GM18867 (cell line): ENCODE measurements around the gene TRAIP.
A peak's percentile ranks its signal among the peaks of the same experiment; 100 is the strongest.
"Not testable (repeated sequence)": the region's sequence is repeated elsewhere in the genome, so short reads cannot be mapped to it uniquely, and the experiment has no call there.

Experiments
- ATAC-seq: cut with Tn5 transposase; IDR thresholded peaks from one replicate; pipeline ENCODE4 v1.9.1; 2021; ENCODE audit warnings: mild to moderate bottlenecking, moderate library complexity; ENCODE audit not compliant: unreplicated experiment

The TRAIP gene, protein sequence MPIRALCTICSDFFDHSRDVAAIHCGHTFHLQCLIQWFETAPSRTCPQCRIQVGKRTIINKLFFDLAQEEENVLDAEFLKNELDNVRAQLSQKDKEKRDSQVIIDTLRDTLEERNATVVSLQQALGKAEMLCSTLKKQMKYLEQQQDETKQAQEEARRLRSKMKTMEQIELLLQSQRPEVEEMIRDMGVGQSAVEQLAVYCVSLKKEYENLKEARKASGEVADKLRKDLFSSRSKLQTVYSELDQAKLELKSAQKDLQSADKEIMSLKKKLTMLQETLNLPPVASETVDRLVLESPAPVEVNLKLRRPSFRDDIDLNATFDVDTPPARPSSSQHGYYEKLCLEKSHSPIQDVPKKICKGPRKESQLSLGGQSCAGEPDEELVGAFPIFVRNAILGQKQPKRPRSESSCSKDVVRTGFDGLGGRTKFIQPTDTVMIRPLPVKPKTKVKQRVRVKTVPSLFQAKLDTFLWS

DNA sequence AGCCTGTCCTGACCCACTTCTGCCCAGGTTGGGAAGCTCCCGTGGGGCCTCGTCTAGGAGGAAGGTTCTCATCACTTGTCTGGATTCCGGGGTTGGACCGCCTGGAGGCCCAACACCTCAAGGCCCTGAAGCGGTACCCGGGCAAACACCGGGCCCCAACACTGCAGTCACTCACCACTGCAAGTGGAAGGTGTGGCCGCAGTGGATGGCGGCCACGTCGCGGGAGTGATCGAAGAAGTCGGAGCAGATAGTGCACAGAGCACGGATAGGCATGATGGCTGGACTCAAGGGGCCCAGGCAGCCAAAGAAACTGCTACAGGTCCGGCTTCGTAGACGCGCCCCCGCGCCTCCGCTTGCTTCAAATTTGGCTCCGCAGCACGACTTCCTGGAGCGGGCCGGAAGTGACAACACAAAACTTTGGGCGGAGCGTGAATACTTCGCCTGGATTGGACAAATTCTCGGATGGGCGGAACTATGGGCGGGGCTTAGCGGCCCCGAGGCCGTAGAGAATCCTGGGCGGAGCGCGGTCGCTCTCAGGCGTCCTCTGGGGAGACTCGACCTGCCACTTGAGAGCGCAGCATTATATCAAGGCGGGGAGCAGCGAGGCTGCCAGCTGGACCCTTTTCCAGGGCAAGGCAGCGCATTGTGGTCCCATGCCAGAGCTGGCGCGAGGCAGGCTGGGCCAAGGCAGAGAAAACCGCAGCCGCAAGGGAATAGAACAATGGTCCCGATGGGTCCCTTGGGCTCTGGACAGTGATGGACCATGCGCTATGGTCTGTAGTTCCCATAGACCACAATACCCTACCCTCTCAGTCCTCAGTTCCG lies at the start of gene TRAIP:
TRAIP (minus strand) TSS at position 384 of the 825 bp plus-strand sequence; CDS start at position 273, 111 bp downstream.
- ATAC-seq, result peak; percentile 92

DNA sequence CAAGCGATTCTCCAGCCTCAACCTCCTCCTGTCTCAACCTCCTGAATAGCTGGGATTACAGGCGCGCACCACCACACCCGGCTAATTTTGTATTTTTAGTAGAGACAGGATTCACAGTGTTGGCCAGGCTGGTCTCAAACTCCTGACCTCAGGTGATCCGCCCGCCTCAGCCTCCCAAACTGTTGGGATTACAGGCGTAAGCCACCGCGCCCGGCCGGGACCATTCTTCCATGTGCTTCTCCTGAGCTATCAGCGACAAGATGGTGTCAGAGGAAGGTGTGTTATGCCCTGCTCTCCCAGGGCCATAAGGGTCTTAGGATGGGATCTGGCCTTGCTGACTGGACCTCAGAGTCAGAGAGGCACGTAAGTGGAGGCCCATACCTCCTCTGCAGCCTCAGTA lies 48.1 kb upstream of the TRAIP start:
- not testable (repeated sequence) for ATAC-seq

DNA sequence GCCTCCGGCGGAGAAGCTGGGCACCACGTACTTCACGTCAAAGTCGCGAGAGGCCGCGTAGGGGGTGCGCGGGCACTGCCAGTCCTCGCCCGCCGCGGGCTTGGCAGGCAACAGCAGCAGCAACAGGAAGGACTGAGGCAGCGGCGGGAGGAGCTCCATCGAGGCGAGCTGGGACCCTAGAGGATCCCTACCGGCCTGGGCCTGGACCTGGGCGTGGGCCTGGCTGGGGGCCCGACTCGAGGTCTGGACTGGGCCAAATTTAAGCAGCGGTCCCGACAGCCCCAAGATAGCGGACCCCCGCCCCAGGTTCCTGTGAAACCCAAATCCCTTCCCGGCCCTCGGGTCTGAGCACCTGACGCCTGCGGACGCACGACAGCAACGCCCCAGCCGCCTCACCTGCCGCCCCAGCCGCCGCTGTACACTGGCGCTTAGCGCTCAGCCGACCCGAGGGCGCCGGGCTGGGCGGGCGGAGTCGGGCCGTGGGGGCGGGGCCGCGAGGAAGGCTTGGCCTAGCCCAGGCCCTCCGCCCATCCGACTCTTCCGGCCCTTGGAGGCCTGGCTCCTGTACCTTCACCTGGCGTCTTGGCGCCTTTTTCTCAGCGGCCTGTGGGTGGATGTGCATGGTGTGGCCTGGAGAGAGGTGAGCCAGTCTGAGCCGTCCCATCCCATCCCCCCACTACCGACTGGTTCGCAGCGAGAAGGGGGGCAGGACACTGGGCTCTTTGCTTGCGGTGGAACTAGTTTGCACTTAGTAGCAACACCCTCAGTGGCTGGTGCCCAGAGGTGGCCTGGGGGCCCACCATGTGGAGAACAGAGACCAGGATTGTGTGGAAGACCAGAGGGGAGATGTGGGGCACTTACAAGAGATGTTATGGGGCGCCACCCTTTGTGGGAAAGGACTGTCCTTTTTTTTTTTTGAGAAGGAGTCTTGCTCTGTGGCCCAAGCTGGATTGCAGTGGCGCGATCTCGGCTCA lies 47.4 kb upstream of the TRAIP start, which contains the start of gene MST1R:
MST1R (minus strand) TSS at position 423 of the 974 bp plus-strand sequence; CDS start at position 159, 264 bp downstream.
- ATAC-seq, result peak; percentile 85

DNA sequence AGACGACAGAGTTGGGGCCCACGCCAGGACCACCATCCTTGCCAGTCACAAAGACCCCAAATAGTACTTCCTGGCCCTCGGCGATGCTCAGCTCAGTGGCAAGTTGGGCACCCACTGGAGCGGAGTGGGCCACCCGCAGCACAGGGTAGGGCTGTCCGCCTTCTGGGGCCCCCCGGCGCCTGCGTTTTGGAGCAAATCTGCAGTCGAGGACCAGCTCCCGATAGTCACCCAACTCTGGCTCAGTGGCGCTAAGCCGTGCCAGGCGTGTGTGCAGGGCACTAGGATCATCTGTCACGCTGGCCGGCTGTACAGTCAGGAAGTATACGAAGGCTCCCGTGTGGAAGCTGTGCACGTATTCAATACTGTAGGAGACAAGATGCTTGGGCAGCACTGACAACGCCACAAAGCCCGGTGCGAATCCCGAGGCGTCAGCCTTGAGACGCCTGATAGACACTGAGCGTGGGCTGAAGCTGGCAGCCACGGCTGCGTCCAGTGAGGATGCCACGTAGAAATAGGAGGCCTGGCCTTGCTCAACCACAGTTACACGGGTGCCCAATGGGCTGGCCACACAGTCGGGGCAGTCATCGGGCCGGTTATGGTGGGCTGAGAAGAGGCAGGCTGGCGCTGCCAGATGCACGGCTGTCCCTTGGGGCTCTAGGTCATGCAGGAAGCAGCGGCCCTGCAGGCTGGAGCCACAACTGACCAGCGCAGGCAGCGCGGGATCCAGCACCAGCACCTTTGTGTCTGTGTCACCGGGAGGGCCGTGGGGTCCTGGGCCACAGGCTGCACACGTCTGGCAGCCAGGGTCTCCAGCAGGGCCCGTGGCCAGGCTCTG lies 46.4 kb upstream of the TRAIP start:
- ATAC-seq, result no peak

DNA sequence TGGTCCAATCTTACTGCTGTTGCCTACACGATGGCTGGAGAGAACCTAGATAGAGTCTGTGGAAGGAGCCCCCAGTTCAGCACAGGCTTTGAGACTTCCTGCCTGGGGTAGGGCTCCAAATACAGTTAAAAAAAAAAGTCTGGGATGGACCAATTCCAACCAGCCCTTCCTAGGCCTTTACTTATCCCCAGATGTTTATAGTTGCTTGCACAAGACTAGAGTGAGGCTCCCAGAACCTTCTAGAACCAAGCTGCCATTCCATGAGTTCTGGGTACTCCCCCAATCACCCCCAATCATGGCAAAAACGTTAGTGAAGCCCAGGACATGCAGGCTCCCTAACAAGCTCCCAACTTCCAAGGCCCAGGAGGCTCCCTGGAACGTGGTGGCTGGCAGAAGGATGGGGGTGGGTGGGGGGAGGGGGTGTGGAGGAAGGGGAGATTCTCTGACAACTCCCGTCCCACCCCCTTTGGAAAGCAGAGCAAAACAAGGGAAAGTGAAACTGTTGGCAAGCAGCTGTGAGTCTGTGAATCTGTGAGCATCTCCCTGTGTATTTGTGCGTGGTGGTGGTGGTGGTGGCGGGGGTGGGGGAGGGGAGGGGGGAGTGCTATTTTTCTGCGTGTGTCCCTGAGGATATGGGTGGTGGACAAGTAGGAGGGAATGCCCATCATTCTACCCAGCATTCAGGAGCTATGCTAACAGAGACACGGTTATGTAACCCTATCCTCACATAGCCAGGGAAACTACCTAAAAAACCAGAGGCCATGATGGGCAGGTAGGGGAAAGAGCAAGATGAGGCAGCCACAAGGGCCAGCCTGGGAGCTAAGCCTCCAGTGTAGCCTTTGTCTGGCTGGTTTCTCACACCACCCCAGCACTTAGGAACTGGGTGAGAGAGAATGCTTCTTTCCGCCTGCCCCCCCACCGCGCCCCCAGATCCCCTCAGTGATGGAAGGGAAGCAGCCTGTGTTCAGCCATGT lies 45.3 kb upstream of the TRAIP start:
- no peak for ATAC-seq

DNA sequence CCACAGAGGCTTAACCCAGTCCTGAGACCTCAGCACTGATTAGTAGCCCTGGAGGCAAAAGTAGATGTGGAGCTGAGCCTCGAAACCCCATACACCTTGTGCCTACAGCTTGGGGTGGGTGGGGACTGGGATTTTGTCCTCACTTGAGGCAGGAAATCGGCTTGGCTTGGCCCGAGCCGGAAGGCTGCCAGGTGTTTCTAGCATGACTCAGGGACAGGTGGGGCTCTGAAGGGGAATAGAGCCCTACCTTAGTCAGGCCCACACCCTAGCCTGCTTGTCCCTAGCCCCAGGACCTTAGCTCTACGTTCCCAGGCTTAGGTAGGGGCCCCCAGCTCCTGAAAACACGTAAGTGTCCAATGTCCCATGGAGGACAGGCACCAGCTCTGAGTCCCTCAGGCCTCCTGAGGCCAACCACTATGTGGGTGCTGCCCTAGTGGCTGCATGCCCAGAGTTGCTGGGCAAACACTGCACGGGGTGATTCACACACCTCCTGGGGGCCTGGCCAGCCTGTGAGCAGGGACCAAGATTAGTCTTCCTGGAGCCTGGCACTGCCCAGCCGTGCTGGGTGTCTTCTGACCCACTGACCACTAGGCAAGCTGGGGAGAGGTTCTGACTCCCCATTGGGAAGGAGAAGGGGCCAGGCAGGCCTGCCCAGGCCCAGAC lies 44.3 kb upstream of the TRAIP start:
- ATAC-seq, result no peak

DNA sequence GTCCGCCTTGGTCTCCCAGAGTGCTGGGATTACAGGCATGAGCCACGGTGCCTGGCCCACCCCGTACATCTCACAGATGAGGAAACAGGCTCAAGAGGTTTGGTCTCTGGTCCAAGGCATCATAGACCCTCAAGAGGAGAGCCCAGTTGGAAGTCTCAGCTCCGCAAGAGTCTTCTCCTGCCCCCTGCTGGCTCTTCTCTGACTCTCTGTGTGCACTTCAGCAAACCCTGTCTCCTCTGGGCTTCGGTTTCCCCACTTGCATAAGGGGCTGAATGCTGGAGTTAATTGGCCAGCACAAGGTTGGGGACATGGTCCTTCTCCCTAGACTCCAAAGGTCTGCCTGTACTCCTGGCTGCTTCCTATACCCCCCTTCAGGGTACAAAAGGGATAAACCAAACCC lies 43.5 kb upstream of the TRAIP start:
- ATAC-seq, result no peak

DNA sequence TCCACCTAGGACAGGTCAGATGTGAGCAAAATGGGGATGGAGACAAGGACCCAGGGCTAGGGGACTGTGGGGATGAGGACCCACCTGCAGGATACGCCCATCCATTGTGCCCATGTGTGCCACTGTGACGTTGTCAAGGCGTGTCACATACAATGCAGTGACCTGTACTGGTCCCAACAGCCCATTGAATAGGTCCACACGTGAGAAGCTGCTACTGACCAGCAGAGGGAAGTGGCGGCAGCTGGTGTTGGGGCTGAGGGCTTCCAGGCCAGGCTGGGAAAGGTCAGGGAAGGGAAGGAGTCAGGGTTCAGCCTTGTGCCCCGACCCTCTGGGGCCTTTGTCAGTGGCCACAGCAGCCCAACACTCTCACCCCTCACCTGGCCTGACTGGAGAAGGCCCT lies 42.6 kb upstream of the TRAIP start:
- no peak for ATAC-seq

DNA sequence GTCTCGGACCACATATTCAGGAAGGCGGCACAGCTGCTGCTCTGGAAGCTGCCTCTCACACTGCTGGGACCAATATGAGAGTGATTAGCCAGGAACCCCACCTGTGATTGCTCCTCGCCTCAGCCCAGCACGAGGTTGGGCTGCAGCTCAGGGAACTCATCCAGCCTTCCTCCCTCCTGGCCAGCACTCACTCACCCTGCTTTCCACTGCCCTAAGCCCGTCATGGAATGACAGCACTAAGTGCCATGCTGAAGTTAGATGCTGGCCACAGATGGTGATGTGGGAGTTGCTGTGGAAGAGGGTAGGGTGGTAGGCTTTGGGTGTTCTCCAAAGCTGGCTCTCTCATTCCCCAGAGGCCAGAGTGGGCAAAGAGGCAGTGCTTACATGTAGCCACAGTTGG lies 40.0 kb upstream of the TRAIP start:
- ATAC-seq, result no peak

DNA sequence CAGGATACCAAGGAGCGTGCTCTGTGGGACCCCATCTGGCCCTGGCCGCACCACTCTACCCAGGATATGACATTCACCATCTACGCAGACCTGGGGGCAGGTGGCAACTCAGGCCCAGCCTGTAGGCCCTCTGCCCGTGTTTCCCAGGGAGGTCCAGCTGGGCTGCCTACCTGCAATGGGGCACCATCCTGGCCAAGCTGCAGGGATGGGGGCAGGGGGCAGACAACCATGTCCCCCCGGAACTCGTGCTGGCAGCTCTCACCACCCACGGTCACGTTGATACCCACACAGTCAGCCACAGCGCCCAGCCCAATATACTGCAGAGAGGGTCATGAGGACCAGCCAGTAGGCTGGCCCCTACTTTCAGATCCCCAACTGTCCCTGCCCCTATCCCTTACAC lies 39.4 kb upstream of the TRAIP start:
- no peak for ATAC-seq

DNA sequence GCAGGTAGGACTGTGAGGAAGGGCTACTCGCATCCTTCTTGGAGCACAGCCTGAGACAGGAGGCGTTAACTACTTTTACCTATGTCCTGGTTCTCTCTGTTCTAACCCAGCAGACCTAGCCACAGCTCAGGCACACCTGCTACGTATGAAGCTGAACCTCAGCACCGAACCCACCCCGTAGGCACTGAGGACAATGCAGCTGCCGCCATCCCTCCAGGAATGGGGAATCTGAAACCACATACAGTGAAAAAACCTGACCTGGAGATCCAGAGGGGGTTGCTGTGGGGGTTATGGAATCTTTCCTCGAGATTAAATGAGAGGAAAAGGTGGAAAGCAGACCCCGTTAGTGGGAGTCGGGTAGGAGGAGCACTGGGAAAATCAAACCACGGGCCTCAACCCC lies 32.9 kb upstream of the TRAIP start:
- no peak for ATAC-seq

DNA sequence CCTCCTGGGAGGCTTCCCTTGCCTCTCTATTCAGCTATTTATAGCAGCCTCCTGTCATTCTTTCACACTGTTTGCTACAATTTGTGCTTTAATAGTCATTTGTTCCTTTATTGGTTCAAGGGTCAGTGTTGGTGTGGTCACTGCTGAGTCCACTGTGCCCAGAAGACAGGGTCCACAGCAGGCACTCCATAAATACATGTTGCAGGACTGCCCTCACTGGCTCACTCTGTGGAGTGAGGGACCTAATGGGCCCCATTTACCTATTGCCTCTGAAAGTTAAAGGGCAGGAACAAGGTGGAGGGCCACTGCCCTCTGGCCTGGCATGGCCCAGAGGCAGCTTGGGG lies 30.5 kb upstream of the TRAIP start:
- no peak for ATAC-seq

DNA sequence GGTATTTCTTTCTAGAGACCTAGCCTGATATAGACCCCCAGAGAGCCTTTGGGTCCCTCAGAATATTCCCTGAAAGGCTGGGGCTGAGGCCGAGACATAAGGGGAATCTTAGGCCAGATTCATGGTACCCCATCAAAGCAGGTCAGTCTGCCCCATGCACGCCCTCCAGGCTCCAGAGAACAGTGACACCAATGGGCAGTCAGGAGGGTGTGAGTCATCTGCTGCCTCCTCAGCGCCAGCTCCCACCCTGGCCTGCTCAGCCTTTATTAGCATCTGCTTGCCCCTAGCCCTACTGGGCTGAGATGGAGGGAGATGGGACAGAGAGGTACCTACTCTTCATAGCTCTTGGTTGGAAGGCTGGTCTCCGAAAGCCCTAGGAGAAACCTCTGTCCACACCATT lies 27.6 kb upstream of the TRAIP start:
- ATAC-seq, result no peak

DNA sequence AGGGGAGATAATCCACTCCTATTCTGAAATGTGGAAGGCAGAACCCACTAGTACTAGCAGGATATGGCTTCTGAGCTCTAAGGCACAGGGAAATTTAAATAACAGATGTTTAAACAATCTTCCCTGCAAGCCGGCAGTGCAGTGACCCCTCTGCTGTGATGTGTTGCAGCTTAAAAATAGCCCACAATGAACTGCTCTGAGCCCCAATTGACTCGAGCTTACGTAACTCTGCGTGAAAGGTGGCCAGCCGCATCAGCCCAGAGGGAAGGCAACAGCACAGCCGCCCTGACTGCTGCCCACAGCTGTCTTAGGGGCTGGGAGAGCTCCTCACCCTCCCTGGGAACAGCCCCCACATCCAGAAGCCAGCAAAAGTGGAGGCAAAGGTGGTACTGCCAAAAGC lies 25.8 kb upstream of the TRAIP start:
- ATAC-seq, result no peak

DNA sequence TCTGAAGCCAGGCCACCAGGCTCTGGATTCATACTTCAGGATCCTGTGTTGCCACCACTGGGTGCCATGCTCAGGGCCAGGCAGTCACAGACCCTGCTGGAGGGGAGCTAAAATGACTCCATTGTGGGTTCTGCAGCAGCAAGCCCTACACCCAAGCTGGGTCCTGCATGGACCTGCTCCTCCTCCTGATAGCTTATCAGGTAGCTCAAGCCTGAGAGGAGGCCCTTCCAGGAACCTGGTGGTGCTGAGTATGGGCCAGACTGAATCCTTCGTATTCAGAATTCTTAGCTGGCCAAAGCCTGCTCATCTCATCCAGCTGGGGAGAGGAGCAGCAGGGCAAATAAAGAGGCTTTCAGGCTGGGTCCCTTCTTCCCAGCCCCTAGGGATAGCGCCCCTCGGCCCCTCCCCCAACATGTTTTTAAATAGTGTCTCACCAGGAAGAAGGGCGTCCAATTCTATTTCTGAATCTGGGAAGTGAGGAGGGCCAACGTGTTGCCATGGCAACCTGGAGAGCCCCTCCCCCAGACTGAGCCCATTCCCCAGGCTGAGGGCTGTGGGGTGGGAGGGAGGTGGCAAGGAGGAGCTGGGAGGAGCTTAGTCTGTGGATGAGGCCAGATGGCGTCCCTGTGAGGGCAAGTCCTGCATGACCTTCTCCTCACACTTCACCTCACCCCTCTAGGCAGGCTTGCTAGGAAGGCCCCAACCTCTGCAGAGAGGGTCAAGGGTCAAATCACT lies 24.4 kb upstream of the TRAIP start:
- ATAC-seq, result no peak

DNA sequence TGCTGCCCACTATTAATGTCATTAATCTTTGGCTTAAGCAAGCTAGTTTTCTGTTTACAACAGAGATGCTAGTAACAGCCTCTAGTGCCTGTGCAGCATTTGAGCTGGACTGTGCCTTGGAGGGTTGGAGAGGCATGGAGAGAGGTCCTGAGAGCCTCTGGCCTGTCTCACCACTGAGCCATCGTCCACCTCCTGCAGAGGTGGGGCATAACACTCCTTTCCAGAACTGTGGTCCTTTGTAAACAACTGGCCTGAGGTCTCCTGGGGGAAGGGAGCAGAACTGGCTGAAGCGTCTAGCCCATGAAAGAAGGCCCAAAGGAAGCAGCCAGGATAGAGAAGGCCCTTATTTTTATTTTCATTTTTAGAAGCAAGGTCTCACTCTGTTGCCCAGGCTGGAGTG lies 23.4 kb upstream of the TRAIP start:
- no peak for ATAC-seq

DNA sequence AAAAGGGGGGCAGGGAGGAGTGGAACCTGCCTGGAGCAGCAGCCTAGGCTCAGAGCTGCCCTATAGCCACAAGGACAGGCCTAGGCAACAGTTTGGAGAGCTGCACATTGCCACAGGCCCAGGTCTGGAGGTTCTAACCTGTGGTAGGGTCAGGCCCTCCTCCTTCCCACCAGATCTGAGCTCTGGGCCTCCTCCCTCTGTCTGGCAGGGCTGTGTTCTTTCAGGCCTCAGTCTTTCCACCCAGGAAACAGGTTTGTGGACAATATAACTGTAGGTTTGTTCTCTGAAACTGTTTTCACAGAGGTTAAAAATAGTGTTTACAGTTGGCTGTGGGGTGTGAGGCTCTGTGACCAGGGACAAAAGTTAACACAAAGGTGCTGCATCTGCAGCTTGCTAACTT lies 22.3 kb upstream of the TRAIP start:
- ATAC-seq, result no peak

DNA sequence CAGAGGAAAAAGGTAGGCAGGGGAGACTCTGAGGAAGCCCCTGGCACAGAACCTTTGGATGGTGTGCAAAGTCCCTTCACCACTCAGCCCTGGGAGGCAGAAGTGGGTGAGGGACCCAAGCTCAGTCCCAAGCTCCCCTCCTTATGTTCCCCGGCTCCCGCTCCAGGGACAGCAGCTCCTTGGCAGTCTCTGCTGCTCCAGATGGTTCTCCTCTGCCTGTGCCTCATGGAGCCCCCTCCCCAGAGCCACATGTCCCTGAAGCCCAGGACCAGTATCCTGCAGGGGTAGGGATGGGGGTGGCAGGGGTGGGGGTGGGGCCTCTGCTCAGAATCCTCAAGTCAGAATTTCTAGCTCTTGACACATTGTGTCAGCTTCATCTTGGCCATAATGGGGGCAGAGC lies 21.4 kb upstream of the TRAIP start:
- ATAC-seq, result no peak
